ENCODE measurements around the gene SLC27A5.

SLC27A5 gene, protein sequence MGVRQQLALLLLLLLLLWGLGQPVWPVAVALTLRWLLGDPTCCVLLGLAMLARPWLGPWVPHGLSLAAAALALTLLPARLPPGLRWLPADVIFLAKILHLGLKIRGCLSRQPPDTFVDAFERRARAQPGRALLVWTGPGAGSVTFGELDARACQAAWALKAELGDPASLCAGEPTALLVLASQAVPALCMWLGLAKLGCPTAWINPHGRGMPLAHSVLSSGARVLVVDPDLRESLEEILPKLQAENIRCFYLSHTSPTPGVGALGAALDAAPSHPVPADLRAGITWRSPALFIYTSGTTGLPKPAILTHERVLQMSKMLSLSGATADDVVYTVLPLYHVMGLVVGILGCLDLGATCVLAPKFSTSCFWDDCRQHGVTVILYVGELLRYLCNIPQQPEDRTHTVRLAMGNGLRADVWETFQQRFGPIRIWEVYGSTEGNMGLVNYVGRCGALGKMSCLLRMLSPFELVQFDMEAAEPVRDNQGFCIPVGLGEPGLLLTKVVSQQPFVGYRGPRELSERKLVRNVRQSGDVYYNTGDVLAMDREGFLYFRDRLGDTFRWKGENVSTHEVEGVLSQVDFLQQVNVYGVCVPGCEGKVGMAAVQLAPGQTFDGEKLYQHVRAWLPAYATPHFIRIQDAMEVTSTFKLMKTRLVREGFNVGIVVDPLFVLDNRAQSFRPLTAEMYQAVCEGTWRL

GRCh38 chr19:58511353-58512208 is at the start of gene SLC27A5:
Gene SLC27A5, minus strand, starts transcription at chr19:58511992. Its CDS starts 37 bp downstream, at chr19:58511955.
- no peak for DNase-seq (ENCODE audit: low read depth)

DNA sequence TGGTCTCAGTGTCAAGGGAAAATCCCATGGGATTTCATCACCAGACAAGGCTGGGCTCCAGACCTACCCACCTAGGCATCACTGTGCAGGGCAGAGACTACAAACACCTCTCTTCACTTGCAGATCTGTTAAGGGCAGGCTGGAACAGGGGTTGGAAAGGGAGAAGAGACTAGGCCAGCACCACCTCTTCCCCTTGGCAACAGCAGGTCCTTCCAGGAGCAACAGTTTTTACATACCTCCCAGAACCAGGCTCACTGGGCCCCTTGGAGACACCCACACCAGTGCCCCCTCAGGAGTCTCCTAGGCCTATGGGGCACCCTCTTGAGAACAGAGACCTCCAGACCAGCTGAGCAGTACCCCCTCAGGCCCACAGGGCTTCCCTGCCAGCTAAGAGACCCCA is 49.1 kb upstream of the SLC27A5 start:
- no peak for DNase-seq (ENCODE audit: low read depth)

DNA sequence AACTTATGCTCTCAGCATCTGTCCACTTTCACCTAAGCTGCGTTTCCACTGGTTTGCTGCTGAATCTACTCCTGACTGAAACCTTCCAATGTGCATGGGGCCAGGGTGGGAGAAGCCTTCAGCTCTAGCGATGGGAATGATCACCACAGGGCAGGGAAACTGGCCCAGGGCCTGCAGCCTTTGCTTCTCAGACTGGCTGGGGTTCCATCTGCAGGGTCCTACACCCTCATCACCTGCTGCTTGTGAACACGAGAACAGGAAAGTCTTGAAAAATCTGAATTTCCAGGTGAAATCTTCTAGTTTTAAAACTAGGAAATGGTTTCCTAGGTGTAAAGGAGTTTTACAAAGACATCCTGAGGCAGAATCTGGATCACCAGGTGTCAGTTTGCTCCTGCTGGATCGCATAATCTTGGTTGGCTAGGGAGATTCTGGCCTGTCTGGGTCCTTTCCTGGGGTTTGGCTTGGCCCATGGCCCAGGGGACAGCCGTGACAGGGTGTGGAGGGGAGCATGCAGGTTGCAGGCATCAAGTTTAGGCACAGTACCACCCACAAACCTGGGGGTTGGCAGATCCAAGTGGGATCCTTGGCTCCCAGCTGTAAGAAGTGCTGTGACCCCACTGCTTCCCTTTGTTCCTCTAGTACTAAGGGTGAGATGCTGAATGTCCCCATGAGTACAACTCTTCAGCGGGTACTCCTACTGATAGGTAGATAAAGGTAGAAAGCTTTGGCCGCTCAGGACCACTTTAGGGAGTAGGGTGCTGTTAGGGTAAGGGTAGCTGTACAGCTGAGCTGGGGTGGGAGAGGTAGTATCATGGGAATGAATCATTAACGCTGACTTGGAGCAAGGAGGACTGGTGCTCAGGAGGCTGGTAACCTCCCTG is 48.5 kb upstream of the SLC27A5 start:
- no peak for DNase-seq (ENCODE audit: low read depth)

- peak; percentile 61 for DNase-seq (ENCODE audit: low read depth)
Observed at GRCh38 chr19:58559275-58560006, 47.6 kb upstream of the SLC27A5 start.

DNA sequence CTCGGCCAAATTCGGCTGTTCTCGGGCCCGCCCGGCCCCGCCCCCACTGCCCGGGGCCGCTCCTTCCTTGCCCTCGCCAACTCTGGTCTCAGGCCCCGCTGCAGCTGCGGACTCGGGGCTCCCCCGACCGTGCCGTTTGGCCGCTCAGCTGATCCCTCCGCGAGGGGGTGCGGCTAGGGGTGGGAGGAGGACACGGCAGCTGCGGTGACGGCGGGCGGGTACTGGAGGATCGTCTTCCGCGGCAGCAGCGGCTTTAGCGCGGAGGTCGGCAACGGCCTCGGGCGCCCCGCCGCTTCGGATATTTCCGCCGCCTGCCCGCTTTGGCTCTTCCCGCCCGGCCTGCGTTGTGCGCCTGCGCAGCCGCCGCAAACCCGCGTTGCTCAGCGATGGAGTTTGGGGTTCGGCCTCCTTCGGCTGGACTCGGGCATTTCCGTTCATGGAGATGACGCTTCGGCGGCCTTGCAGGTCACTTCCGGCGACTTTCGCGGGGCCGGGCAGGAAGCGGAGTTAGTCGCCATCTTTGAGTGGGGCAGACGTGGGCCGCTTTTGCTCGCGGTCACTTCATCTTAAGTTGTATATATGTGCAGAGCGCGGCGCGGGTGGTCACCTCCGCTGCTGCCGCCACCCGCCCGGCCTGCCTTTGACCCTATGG is 47.0 kb upstream of the SLC27A5 start:
- DNase-seq (ENCODE audit: low read depth) = peak; percentile 78

- DNase-seq (ENCODE audit: low read depth) = no peak
Observed at GRCh38 chr19:58558066-58558622, 46.4 kb upstream of the SLC27A5 start, which contains the start of gene UBE2M. Gene UBE2M, minus strand, starts transcription at chr19:58558611. Its CDS starts 230 bp downstream, at chr19:58558381.

GRCh38 chr19:58557221-58558065 is 45.7 kb upstream of the SLC27A5 start:
- DNase-seq (ENCODE audit: low read depth) = no peak

DNA sequence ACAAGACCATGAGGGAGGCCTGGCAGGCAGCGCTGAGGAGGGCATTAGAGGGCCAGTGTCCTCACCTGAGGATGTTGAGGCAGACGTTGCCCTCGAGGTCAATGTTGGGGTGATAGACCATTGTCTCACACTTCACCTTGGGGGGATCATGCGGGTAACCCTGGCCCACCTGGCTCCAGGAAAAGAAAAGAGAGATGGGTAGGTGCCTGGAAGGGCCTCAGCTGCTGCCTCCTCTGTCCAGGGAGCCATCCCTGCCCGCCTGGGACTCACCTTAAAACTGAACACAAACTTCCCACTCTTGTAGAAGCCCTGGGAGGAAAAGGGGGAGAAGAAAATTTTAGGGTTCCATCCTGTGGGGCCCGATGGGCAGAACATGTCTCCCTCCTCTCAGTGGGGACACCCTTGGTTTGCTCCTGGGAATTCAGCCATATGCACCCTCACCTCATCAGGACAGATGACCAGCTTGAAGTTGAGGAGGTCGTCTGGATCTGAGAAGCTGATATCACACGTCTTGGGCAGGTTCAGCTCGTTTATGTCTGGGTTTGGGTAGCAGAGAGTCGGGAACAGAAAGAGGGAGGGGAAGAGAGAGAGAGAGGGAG is 44.9 kb upstream of the SLC27A5 start:
- no peak for DNase-seq (ENCODE audit: low read depth)

GRCh38 chr19:58555920-58556621 is 44.3 kb upstream of the SLC27A5 start:
- no peak for DNase-seq (ENCODE audit: low read depth)

DNA sequence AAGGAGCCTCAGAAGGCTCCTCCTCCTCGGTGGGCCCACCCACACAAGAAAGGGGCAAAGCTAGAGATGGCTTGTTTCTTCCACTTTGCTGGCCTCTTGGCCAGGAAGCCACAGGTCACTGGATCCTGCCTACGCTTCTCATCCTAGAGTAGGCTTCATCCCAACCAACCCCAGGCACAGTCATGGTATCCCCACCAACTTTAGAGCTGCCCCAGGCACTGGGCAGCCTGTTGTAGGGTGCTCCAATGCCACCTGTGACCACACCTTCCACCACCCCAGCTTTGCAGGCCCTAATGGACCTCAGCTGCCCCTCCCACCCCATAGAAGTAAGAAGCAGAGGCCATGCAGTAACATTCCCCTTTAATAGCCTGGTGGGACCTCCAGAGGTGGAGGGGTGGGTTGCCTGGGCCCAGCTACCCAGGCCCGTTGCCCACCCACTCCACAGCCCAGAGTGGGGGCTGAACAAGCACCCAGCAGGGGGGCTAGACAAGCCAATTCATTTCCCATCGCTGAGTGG is 43.6 kb upstream of the SLC27A5 start:
- no peak for DNase-seq (ENCODE audit: low read depth)

DNA sequence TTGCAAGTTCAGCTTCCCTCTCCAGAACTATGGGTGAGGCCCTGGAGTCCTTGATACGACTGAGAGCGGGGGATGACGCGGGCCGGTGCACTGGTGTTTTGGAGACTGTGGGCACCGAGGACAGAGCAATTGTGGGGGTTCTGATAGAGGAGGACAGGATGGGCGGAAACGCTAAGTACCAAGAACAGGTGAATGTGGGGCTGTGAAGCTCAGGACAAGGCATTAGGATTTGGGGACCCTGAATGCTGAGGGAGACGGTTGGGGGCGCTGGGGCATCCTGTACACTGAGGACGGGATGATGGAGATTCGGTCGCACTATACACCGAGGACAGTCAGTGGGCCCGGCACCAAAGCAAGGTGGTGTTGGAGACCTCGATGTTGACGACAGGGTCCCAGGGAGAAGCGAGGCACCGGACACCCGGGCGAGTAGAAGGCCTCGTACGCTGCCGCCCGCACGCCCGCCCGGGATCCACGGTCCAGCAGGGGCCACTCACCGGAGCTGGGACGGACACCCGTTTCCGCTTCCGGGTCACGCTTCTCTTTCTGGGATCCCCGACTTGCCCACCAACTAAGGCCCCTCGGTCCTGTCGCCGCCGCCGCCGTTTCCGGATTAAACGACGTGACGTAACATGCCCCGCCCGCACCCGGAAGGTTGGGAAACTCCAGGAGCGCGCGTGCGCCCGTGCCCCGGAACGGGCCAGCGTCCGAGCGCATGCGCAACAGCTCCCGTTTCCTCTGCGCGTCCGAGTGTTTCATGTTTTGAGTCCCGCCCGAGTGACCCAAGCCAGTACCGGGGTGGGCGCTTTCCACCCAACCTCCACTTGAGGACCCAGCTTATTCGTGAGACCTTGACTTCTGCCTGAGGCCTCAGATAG is 42.9 kb upstream of the SLC27A5 start, which contains the start of gene CHMP2A:
Gene CHMP2A, minus strand, starts transcription at position 612 of the 875 bp plus-strand sequence. CDS start 893 bp downstream, outside the sequence.
- peak; percentile 67 for DNase-seq (ENCODE audit: low read depth)

- DNase-seq (ENCODE audit: low read depth) = no peak
Observed at GRCh38 chr19:58553799-58554493, 42.2 kb upstream of the SLC27A5 start.

GRCh38 chr19:58552655-58553054 is 40.9 kb upstream of the SLC27A5 start:
- DNase-seq (ENCODE audit: low read depth) = no peak

- DNase-seq (ENCODE audit: low read depth) = no peak
Observed at GRCh38 chr19:58551577-58552471, 40.0 kb upstream of the SLC27A5 start.

DNA sequence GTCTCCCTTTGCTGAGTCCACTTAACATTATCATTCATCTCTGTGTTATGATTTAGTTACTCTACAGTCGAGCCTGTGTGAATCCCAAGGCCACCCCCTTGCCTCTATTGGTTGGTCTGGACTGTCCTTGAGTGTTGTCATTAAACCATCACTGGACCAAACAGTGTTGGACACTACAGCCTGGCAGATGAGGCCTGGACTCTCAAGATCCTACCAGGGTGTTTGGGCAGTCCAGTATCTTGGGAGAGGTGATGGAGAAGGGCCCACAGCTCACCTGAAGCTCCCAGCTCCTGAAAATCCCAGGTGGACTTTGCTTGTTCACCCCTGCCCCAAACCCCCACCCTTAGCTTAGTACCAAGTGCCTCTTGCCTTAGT is 39.3 kb upstream of the SLC27A5 start:
- DNase-seq (ENCODE audit: low read depth) = no peak
